ENCODE results near the gene MRAP. TPM values are rescaled to one million over a fixed set of nuclear protein-coding genes. Genes with fewer than 3 reads are reported as not detected.
A peak's percentile ranks its signal among the peaks of the same experiment; 100 is the strongest.
"Not testable (repeated sequence)": the region's sequence is repeated elsewhere in the genome, so short reads cannot be mapped to it uniquely, and the experiment has no call there.

The MRAP gene
- total RNA-seq = not detected

DNA sequence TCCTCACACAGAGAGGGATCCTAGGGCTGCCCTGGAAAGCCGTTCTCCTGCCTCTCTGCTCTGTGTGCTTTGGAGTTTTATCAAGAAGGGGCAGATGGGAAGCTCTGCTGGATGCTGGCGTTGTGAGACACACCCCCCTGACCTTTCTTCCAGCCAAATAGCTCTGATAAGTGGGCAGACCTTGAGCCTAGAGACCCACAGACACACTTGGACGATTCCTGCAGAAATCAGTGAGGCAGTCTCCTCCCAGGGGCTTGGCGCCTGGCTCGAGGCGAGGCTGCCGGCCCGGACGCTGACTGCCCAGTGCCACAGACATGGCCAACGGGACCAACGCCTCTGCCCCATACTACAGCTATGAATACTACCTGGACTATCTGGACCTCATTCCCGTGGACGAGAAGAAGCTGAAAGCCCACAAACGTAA lies at the start of gene MRAP:
TSS of gene MRAP (plus strand) at position 198 of the 424 bp plus-strand sequence. CDS start at position 315, 117 bp downstream.
- H3K27ac Mint-ChIP-seq = no peak within 1 kb of the TSS
- H3K4me3 Mint-ChIP-seq = no peak within 1 kb of the TSS
- intact Hi-C loops (cut with micrococcal nuclease) = no loop called here
- H3K27me3 Mint-ChIP-seq = no peaks in the 10 kb centered on the region
- no peak for DNase-seq
- H3K36me3 Mint-ChIP-seq = peaks cover 17% of the 10 kb centered on the region
- POLR2A ChIA-PET = no interaction called here
- no peaks in the 10 kb centered on the region for H3K9me3 Mint-ChIP-seq
- no peaks in the 10 kb centered on the region for H3K4me1 Mint-ChIP-seq (ENCODE audit: low read depth)
- CTCF ChIA-PET = no interaction called here

DNA sequence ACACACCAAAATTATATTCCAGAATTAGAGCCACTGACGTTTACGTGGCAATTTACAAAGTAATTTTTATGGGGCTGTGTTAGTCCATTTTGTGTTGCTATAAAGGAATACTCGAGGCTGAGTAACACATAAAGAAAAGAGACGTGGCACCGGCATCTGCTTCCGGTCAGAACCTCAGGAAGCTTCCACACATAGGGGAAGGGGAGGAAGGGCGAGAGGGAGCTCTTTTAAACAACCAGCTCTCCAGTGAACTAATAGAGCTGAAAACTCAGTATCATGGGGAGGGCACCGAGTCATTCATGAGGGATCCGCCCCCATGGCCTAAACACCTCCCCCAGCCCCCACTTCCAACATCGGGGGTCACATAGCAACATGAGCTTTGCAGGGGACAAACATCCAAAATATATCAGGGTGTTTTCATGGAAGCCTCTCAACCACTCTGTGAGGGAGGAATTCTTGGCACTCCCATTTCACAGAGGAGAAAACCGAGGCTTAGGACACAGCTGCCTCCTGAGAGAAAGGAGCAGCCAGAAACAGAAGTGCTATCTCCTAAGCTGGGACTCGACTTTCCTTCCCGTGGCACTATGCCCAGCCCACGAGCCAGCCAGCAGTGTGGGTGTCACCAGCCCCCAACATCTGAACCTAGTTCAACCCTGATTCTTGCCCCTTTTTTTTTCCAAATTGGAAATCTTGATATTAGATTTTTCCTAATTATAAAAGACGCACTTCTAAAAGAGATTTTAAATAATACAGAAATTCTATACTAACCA lies 49.0 kb upstream of the MRAP start:
- no peak overlapping the region for H3K4me3 Mint-ChIP-seq
- peaks cover 16% of the 10 kb centered on the region for H3K9me3 Mint-ChIP-seq
- H3K27me3 Mint-ChIP-seq = peaks cover 41% of the 10 kb centered on the region
- H3K4me1 Mint-ChIP-seq (ENCODE audit: low read depth) = no peaks in the 10 kb centered on the region
- H3K36me3 Mint-ChIP-seq = peaks cover 4% of the 10 kb centered on the region
- intact Hi-C loops (cut with micrococcal nuclease) = no loop called here
- CTCF ChIA-PET = interaction anchor here (1.0 kb wide), 1 partner anchor 9 kb away, joined by 3 read pairs; no protein-coding TSS in a partner anchor
- POLR2A ChIA-PET = no interaction called here
- no peak for DNase-seq
- H3K27ac Mint-ChIP-seq = no peak overlapping the region

DNA sequence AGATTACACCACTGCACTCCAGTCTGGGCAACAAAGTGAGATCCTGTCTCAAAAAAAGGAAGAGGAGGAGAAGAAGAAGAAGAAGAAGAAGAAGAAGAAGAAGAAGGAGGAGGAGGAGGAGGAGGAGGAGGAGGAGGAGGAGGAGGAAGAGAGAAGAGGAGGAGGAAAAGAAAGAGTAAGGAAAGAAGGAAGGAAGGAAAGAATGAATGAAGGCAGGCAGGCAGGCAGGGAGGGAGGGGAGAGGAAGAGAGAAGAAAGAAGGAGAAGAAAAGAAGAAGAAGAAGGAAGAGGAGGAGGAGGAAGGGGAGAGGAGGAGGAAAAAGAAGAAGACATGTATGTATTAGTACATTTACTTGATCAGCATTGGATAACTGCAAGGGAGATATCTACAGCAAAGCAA lies 46.5 kb upstream of the MRAP start:
- no peak overlapping the region for H3K27ac Mint-ChIP-seq
- CTCF ChIA-PET = no interaction called here
- intact Hi-C loops (cut with micrococcal nuclease) = no loop called here

DNA sequence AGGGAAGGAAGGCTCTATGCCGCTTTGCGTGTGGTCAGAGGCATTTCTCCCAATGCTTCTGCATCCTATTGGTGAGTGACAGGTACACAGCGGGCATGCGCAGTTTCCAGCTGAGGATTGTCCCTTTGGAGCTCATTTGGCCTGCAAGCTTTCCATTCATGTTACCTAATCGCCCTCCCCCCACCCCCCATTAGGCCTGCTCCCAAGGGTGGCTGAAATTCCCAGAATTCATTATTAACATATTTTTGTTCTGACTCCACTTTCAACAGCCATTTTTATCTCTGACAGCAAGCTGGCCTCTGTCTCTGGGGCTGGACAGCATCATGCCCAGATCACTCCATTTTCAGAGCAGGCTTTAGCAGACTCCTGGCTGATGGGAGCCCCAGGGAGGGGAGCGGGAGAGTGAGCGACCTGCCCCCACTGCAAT lies 45.4 kb upstream of the MRAP start:
- ChIA-PET CTCF (no interaction called here), POLR2A (no interaction called here)
- intact Hi-C loops (cut with micrococcal nuclease) = no loop called here
- Mint-ChIP-seq H3K36me3 (peaks cover 4% of the 10 kb centered on the region), H3K4me1 (ENCODE audit: low read depth) (no peaks in the 10 kb centered on the region), H3K4me3 (no peak overlapping the region), H3K9me3 (peaks cover 16% of the 10 kb centered on the region), H3K27ac (no peak overlapping the region), H3K27me3 (peaks cover 32% of the 10 kb centered on the region)
- no peak for DNase-seq

More for the DNA sequence above, 46.5 kb upstream of the MRAP start:
- POLR2A ChIA-PET = no interaction called here
- Mint-ChIP-seq H3K4me1 (ENCODE audit: low read depth) (no peaks in the 10 kb centered on the region), H3K27me3 (peaks cover 39% of the 10 kb centered on the region), H3K36me3 (peaks cover 4% of the 10 kb centered on the region), H3K9me3 (peaks cover 16% of the 10 kb centered on the region), H3K4me3 (no peak overlapping the region)
- DNase-seq = no peak

DNA sequence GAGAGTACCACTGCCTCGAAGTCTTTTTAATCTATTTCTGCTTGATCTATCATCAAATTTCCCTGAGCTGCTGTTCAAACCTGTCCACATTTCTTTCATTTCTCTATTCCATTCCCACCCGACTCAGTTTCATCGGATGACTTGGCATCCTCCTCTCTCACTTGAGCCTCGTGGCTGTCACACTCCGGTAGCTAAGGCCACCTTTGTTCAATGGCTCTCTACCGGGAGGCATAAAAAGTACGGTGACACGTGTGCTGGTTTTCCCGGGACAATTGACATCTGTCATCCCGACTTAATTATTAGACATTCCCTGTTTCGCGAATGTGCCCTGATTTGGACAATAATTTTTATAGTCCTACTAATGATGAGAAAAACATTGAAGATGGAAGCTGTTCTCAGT lies 42.4 kb upstream of the MRAP start:
- H3K27ac Mint-ChIP-seq = no peak overlapping the region
- intact Hi-C loops (cut with micrococcal nuclease) = no loop called here
- ChIA-PET POLR2A (no interaction called here), CTCF (interaction anchor here (0.7 to 3.4 kb wide), 2 partner anchors 388 to 391 kb away, joined by 3 to 25 read pairs; no protein-coding TSS in a partner anchor)
- DNase-seq = no peak
- H3K27me3 Mint-ChIP-seq = peaks cover 15% of the 10 kb centered on the region
- peaks cover 2% of the 10 kb centered on the region for H3K36me3 Mint-ChIP-seq
- peaks cover 5% of the 10 kb centered on the region for H3K9me3 Mint-ChIP-seq
- no peaks in the 10 kb centered on the region for H3K4me1 Mint-ChIP-seq (ENCODE audit: low read depth)
- H3K4me3 Mint-ChIP-seq = no peak overlapping the region

DNA sequence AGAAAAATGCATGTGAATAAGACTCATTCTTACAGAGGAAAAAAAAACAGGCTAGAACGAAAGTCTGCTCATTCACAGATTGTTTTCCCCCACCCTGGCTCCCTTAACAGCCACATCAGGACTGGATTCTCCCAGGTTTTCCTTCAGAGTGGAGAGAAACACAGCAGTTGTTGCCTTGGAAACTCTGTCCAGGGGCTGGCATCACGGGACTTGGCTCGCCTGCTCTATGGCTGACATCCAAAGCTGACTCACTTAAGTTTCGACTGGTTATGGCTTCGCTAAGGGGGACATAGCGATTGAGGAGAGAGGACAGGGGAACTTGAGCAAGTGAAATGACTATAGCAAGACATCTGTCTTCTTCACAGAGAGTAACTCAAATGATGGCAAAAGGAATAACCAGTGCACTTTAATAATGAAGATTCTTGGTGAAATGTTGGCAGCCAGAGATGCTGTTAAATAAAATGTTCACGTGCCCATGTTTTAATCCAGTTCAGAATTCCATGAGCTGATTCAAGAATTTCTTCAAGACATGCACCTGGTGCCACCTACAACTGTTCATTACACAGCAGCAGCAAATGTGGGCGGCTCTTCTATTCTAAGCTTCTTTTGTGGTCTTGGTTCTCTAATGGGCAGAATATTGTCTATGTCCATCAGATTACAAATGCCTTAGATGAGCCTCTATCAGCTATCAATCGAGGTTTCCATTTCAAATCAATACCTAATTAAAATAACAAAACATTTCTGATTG lies 41.6 kb upstream of the MRAP start:
- intact Hi-C loops (cut with micrococcal nuclease) = no loop called here
- no peak overlapping the region for H3K4me3 Mint-ChIP-seq
- H3K9me3 Mint-ChIP-seq = no peaks in the 10 kb centered on the region
- no peaks in the 10 kb centered on the region for H3K36me3 Mint-ChIP-seq
- ChIA-PET POLR2A (no interaction called here), CTCF (interaction anchor here (0.7 to 3.4 kb wide), 10 partner anchors 9 to 471 kb away, joined by 3 to 25 read pairs (median 5); no protein-coding TSS in a partner anchor)
- no peaks in the 10 kb centered on the region for H3K4me1 Mint-ChIP-seq (ENCODE audit: low read depth)
- no peak for DNase-seq
- H3K27ac Mint-ChIP-seq = no peak overlapping the region
- H3K27me3 Mint-ChIP-seq = peaks cover 8% of the 10 kb centered on the region

DNA sequence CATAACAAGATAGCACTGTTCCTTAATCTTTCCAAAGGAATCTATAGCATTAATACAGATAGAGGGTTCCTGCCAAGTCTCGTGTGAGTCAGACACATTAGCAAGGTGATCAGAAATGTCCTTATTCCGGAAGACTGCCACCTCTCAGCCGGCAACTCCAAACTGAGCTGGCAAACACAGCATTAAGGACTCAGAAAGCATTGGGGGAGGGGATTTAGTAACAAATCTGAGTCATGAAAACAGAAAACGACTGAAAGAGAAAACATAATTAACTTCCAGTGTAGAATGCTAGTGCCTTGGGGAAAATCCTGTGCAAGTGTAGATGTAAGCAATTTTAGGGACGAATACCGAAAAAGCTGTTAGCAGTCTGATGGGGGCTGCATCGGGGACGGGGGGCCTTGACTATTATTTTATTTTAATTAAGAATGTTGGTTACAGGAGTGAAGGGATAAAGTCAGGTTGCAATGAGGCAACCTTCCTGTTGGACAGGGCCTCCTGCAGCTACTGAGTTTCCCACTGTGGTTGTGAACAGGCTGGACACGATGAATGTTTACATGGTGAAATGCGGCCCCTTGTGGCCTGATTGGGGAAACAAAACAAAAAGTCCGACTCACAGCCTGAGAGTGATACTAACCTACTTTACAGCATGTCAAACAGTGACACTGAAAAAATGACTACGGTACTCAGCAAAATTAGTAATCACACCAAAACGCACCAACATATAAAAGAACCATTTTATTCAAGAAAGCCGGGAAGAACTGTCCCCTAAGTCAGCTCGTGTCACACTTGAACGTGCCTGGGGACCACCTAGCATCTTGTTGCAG lies 40.5 kb upstream of the MRAP start:
- Mint-ChIP-seq H3K36me3 (no peaks in the 10 kb centered on the region), H3K9me3 (no peaks in the 10 kb centered on the region), H3K27me3 (peaks cover 8% of the 10 kb centered on the region), H3K27ac (no peak overlapping the region), H3K4me3 (no peak overlapping the region), H3K4me1 (ENCODE audit: low read depth) (no peaks in the 10 kb centered on the region)
- ChIA-PET POLR2A (no interaction called here), CTCF (interaction anchor here (0.6 to 3.4 kb wide), 18 partner anchors 9 to 472 kb away, joined by 3 to 25 read pairs (median 4); partner anchors contain the start of gene MIS18A)
- intact Hi-C loops (cut with micrococcal nuclease) = loop anchor here (1.0 to 2.0 kb wide), 4 partner anchors 161 to 472 kb away; partner anchors contain the start of gene HUNK
- DNase-seq = peak; percentile 64

DNA sequence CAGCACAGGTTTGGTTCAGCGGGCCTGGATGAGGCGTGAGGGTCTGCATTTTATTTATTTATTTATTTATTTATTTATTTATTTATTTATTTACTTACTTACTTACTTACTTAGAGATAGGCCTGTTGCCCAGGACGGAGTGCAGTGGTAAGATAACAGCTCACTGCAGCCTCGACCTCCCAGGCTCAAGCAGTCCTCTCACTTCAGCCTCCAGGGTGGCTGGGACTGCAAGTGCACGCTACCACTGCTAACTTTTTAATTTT lies 39.9 kb upstream of the MRAP start:
- POLR2A ChIA-PET; H3K4me1 Mint-ChIP-seq (ENCODE audit: low read depth); H3K9me3 Mint-ChIP-seq: not testable (repeated sequence)

DNA sequence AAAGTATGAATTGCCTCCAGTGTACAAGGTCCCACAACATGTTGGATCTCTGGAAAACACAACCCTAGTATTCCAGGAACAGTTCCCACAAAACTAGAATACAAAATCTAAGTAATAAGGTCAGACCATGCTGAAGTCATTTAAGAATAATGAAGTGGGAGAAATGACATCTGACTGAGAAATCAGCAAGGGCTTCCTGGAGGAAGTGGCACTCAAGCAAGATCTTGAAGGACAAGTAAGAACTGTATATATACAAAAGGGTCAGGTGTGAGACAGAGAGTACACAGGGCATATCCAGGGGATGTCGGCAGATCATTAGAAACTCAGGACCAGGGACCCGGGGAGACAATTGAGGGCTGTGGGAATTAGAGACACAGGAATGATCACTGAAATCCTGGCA lies 38.5 kb upstream of the MRAP start:
- Mint-ChIP-seq H3K4me3 (no peak overlapping the region), H3K27me3 (peaks cover 4% of the 10 kb centered on the region), H3K36me3 (no peaks in the 10 kb centered on the region), H3K27ac (no peak overlapping the region), H3K4me1 (ENCODE audit: low read depth) (no peaks in the 10 kb centered on the region), H3K9me3 (no peaks in the 10 kb centered on the region)
- POLR2A ChIA-PET = no interaction called here
- no peak for DNase-seq
- intact Hi-C loops (cut with micrococcal nuclease) = no loop called here
- CTCF ChIA-PET = interaction anchor here (0.6 kb wide), 1 partner anchor 196 kb away, joined by 3 read pairs; no protein-coding TSS in a partner anchor

More for the DNA sequence above, 39.9 kb upstream of the MRAP start:
- not testable (repeated sequence) for H3K36me3 Mint-ChIP-seq, DNase-seq, H3K27ac Mint-ChIP-seq, H3K27me3 Mint-ChIP-seq, H3K4me3 Mint-ChIP-seq
- CTCF ChIA-PET = interaction anchor here (0.6 to 3.4 kb wide), 11 partner anchors 9 to 473 kb away, joined by 3 to 25 read pairs (median 4); no protein-coding TSS in a partner anchor
- intact Hi-C loops (cut with micrococcal nuclease) = loop anchor here (1.0 to 2.0 kb wide), 4 partner anchors 162 to 472 kb away; partner anchors contain the start of gene HUNK

DNA sequence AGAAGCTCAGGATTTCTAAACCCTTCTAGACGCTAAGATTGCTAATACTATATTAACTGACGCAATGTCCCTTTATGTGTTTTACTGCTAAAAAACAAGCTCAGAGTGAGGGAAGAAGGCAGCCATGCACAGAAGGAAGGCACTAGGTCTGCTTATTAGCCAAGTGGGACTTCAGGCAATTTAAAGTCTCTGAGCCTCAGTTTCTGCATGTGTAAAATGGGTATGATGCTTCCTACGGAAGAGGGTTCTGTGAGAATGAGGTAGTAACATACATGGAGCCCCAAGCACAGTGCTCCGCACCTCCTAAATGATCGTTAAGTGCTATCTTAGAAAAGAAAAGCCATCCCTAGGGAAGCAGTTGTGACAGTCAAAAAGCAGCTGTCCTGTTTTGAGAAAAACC lies 36.7 kb upstream of the MRAP start:
- DNase-seq = no peak
- intact Hi-C loops (cut with micrococcal nuclease) = no loop called here
- H3K4me1 Mint-ChIP-seq (ENCODE audit: low read depth) = no peaks in the 10 kb centered on the region
- H3K27me3 Mint-ChIP-seq = no peaks in the 10 kb centered on the region
- no peak overlapping the region for H3K4me3 Mint-ChIP-seq
- CTCF ChIA-PET = no interaction called here
- POLR2A ChIA-PET = no interaction called here
- peaks cover 12% of the 10 kb centered on the region for H3K36me3 Mint-ChIP-seq
- H3K27ac Mint-ChIP-seq = no peak overlapping the region
- H3K9me3 Mint-ChIP-seq = no peaks in the 10 kb centered on the region

DNA sequence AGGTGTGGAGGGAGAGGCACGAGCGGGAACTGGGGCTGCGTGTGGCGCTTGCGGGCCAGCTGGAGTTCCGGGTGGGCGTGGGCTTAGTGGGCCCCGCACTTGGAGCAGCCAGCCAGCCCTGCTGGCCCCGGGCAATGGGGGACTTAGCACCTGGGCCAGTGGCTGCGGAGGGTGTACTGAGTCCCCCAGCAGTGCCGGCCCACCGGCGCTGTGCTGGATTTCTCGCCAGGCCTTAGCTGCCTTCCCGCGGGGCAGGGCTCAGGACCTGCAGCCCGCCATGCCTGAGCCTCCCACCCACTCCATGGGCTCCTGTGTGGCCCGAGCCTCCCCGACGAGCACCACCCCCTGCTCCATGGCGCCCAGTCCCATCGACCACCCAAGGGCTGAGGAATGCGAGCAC lies 33.3 kb upstream of the MRAP start:
- H3K9me3 Mint-ChIP-seq; H3K27ac Mint-ChIP-seq; intact Hi-C loops (cut with micrococcal nuclease); POLR2A ChIA-PET; CTCF ChIA-PET; H3K27me3 Mint-ChIP-seq; H3K4me3 Mint-ChIP-seq; DNase-seq; H3K4me1 Mint-ChIP-seq (ENCODE audit: low read depth): not testable (repeated sequence)
- H3K36me3 Mint-ChIP-seq = peaks cover 22% of the 10 kb centered on the region

DNA sequence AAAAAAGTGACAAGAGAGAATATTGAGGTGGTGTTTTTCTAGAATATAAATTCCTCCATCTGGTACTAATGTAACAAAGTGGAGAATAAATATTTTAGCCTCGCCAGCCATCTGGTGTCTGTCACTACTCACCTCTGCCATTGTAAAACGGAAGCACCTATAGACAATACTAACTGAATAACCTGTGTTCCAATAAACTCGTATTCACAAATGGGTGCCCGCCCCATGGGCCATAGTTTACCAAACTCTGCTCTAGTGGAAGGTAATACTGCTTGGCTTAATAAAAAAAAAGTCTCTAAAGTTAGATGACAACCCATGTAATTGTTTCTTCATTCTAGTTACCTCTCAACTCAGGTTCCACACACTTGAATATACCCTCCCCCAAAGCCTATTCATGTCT lies 27.9 kb upstream of the MRAP start:
- intact Hi-C loops (cut with micrococcal nuclease) = loop anchor here (10.0 kb wide), 1 partner anchor 344 kb away; the partner anchor contains the start of gene CFAP298

More for the DNA sequence above, 27.9 kb upstream of the MRAP start:
- POLR2A ChIA-PET = no interaction called here
- Mint-ChIP-seq H3K36me3 (peaks cover 45% of the 10 kb centered on the region), H3K9me3 (no peaks in the 10 kb centered on the region), H3K4me1 (ENCODE audit: low read depth) (no peaks in the 10 kb centered on the region), H3K4me3 (no peak overlapping the region), H3K27me3 (no peaks in the 10 kb centered on the region), H3K27ac (no peak overlapping the region)
- DNase-seq = no peak
- CTCF ChIA-PET = no interaction called here

Measured in activated CD4-positive, alpha-beta memory T cell treated with anti-CD3 and anti-CD28 coated beads for 36 hours (primary cell).